IMR-90 (cell line): ENCODE results near the gene PINK1. TPM values are rescaled to one million over a fixed set of nuclear protein-coding genes. Genes with fewer than 3 reads are reported as not detected.
A peak's percentile ranks its signal among the peaks of the same experiment; 100 is the strongest.

Experiments used
- ATAC-seq: fragments of 200-7000 bp; cut with Tn5 transposase; 2 replicates; pipeline ENCODE4 v1.9.1; 2020; ENCODE audit warnings: low read depth, mild to moderate bottlenecking, moderate library complexity
- BruUV-seq: library from RNA; stranded (reverse); fragments of 400-500 nt; replicated peaks from 2 replicates; lab custom pipeline; 2021; lab: Mats Ljungman, UMichigan
- CTCF ChIA-PET: fragments of 300-600 bp; formaldehyde crosslinking; extraction: SDS; loops from one replicate; lab custom pipeline; 2021; ENCODE audit warnings: antibody characterized with exemption; lab: Yijun Ruan, JAX
- POLR2A ChIA-PET: fragments of 300-600 bp; sonication (Branson Sonifier 250); formaldehyde crosslinking; loops from one replicate; lab custom pipeline; 2022; ENCODE audit warnings: antibody characterized with exemption; ENCODE audit not compliant: unreplicated experiment; lab: Charles Lee
- DNase-seq: peaks from one replicate; pipeline ENCODE4 v3.0.0; 2013
- H2AFZ ChIP-seq: replicated peaks from 2 replicates; pipeline ENCODE3; 2013; ENCODE audit warnings: low read length, mild to moderate bottlenecking; ENCODE audit not compliant: poor library complexity
- H2AK5ac ChIP-seq: 2 replicates; pipeline ENCODE4 v1.6.1; 2013; ENCODE audit warnings: low read depth, low read length, inconsistent platforms
- H2AK9ac ChIP-seq: replicated peaks from 2 replicates; pipeline ENCODE3; 2013; ENCODE audit warnings: mild to moderate bottlenecking, low read depth, low read length, moderate library complexity; ENCODE audit not compliant: poor library complexity
- H2BK120ac ChIP-seq: 2 replicates; pipeline ENCODE4 v1.6.1; 2013; ENCODE audit warnings: low read depth, low read length, inconsistent platforms
- H2BK15ac ChIP-seq: 3 replicates; pipeline ENCODE4 v1.6.1; 2013; ENCODE audit warnings: low read depth, low read length, inconsistent platforms
- H2BK20ac ChIP-seq: 2 replicates; pipeline ENCODE4 v1.6.1; 2013; ENCODE audit warnings: low read depth, mild to moderate bottlenecking, inconsistent platforms, low read length, moderate library complexity
- H2BK5ac ChIP-seq: 2 replicates; pipeline ENCODE4 v1.6.1; 2013; ENCODE audit warnings: mild to moderate bottlenecking, low read depth, low read length, inconsistent platforms; ENCODE audit not compliant: poor library complexity, severe bottlenecking
- H3K14ac ChIP-seq: replicated peaks from 2 replicates; pipeline ENCODE4 v1.6.1; 2013; ENCODE audit warnings: low read depth, low read length, inconsistent platforms
- H3K18ac ChIP-seq: 2 replicates; pipeline ENCODE4 v1.6.1; 2013; ENCODE audit warnings: low read depth, low read length, control low read depth
- H3K23ac ChIP-seq: 2 replicates; pipeline ENCODE4 v1.6.1; 2013; ENCODE audit warnings: low read depth, low read length, inconsistent platforms
- H3K27ac ChIP-seq: 2 replicates; pipeline ENCODE4 v1.5.1; 2013; ENCODE audit warnings: mild to moderate bottlenecking, control low read depth, low read length; ENCODE audit not compliant: insufficient read depth
- H3K27me3 ChIP-seq: 2 replicates; pipeline ENCODE4 v1.6.1; 2013; ENCODE audit warnings: low read length; ENCODE audit not compliant: control insufficient read depth, insufficient read depth
- H3K36me3 ChIP-seq: 2 replicates; pipeline ENCODE4 v1.6.1; 2013; ENCODE audit warnings: low read length, mixed read lengths; ENCODE audit not compliant: control insufficient read depth, insufficient read depth
- H3K4ac ChIP-seq: 2 replicates; pipeline ENCODE4 v1.6.1; 2013; ENCODE audit warnings: low read depth, low read length, inconsistent platforms
- H3K4me1 ChIP-seq: 2 replicates; pipeline ENCODE4 v1.6.1; 2013; ENCODE audit warnings: low read length, mixed read lengths; ENCODE audit not compliant: control insufficient read depth, insufficient read depth
- H3K4me2 ChIP-seq: 2 replicates; pipeline ENCODE4 v1.6.1; 2013; ENCODE audit warnings: low read depth, mild to moderate bottlenecking, control low read depth, low read length, moderate library complexity
- H3K4me3 ChIP-seq: 2 replicates; pipeline ENCODE4 v1.5.1; 2013; ENCODE audit warnings: low read depth, mild to moderate bottlenecking, control low read depth, low read length, moderate library complexity; ENCODE audit not compliant: insufficient read depth
- H3K56ac ChIP-seq: 2 replicates; pipeline ENCODE4 v1.6.1; 2013; ENCODE audit warnings: low read length, inconsistent platforms; ENCODE audit not compliant: insufficient read depth; ENCODE audit errors: extremely low read depth
- H3K79me1 ChIP-seq, 2 experiments: 2 replicates each; pipeline ENCODE4 v1.6.1; 2013; ENCODE audit warnings: low read length in 2 of 2, inconsistent platforms in 1 of 2, low read depth in 1 of 2
- H3K9ac ChIP-seq: 2 replicates; pipeline ENCODE4 v1.6.1; 2013; ENCODE audit warnings: low read depth, low read length, control low read depth
- H3K9me1 ChIP-seq: 2 replicates; pipeline ENCODE4 v1.6.1; 2013; ENCODE audit warnings: low read length, inconsistent platforms; ENCODE audit not compliant: insufficient read depth
- H3K9me3 ChIP-seq: 2 replicates; pipeline ENCODE4 v1.6.1; 2013; ENCODE audit warnings: low read length; ENCODE audit not compliant: control insufficient read depth, insufficient read depth
- H4K20me1 ChIP-seq: 2 replicates; pipeline ENCODE4 v1.6.1; 2013; ENCODE audit warnings: low read length, inconsistent platforms; ENCODE audit not compliant: insufficient read depth
- H4K5ac ChIP-seq: 2 replicates; pipeline ENCODE4 v1.6.1; 2013; ENCODE audit warnings: mild to moderate bottlenecking, low read depth, low read length, control low read depth
- H4K8ac ChIP-seq, 2 experiments: 2 replicates each; pipeline ENCODE4 v1.6.1; 2013; ENCODE audit warnings: low read depth in 2 of 2, low read length in 2 of 2, control low read depth in 1 of 2, inconsistent platforms in 1 of 2
- H4K91ac ChIP-seq: 2 replicates; pipeline ENCODE4 v1.6.1; 2013; ENCODE audit warnings: low read depth, low read length, inconsistent platforms; ENCODE audit not compliant: insufficient read depth
- MAZ ChIP-seq: IDR thresholded peaks from 2 replicates; pipeline ENCODE4 v1.6.1; 2012; ENCODE audit warnings: low read depth, mild to moderate bottlenecking, low read length, improper control_type of control experiment, moderate library complexity, borderline replicate concordance
- WGBS, 2 experiments: methylation state at CpG; one replicate each; pipeline versions ENCODE4 v1.1.5 to v1.1.7; 2013; ENCODE audit warnings: missing lambda C conversion rate in 2 of 2; ENCODE audit not compliant: insufficient read length in 1 of 2; ENCODE audit errors: extremely low coverage in 2 of 2; 5-methylcytosine and 5-hydroxymethylcytosine counted together
- dilution Hi-C: fragments of 300-500 bp; cut with HindIII; formaldehyde crosslinking; loops from one replicate; pipeline ENCODE4 v1.14.3; 2018; ENCODE audit warnings: low sequenced_read_pairs; ENCODE audit not compliant: unreplicated experiment
- in situ Hi-C: fragments of 300-500 bp; cut with MboI; formaldehyde crosslinking; loops from 3 replicates; pipeline ENCODE4 v1.14.3; 2019; ENCODE audit warnings: low sequenced_read_pairs, inconsistent platforms, mixed read lengths
- intact Hi-C: fragments of 100-400 bp; cut with micrococcal nuclease; formaldehyde crosslinking; loops from 2 replicates; pipeline ENCODE4 v1.10.0; 2022
- polyA plus RNA-seq, 3 experiments: library from polyadenylated mRNA; depleted of rRNA; stranded (reverse); fragments of >200 nt; gene quantifications; 2 replicates each; pipeline ENCODE4 v1.2.3, GENCODE V29; 2012; ENCODE audit warnings: low replicate concordance in 1 of 3
- total RNA-seq: library from RNA; depleted of rRNA; stranded (reverse); fragments of >200 nt; gene quantifications from 2 replicates; pipeline ENCODE4 v1.2.3, GENCODE V29; 2012

Gene PINK1
- total and polyA plus RNA-seq, 2 of the 4 experiments (the other 2 are of a cell fraction), result 52.9 to 55.2 TPM

DNA sequence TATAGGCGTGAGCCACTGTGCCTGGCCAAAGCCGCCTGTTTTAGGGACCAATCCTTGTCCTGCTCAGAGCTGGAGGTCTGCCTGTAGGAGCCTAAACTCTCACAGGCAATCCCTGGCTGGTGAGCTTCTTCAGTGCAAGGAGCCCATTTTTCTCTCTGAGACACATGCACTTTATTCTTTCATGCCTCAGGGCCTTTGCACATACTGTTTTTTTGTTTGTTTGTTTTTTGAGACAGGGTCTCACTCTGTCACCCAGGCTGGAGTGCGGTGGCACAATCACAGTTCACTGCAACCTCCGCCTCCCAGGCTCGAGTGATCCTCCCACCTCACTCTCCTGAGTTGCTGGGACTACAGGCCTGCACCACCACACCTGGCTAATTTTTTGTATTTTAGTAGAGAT is 21.6 kb upstream of the PINK1 start:
- Histone ChIP-seq H2BK120ac (no peak overlapping the region), H3K36me3 (no peaks in the 10 kb centered on the region), H4K5ac (no peak overlapping the region), H4K8ac (no peak overlapping the region), H4K20me1 (no peaks in the 10 kb centered on the region), H3K14ac (no peak overlapping the region), H3K27me3 (no peaks in the 10 kb centered on the region), H3K4me3 (no peak overlapping the region), H3K56ac (no peak overlapping the region), H3K4ac (no peak overlapping the region; the same call in 1 of the 2 replicates), H2AFZ (no peak overlapping the region), H3K4me1 (peaks cover 15% of the 10 kb centered on the region), H3K79me1 (no peaks in the 10 kb centered on the region), H3K9ac (no peak overlapping the region), H2BK5ac (no peak overlapping the region), H2AK9ac (peak overlapping the region; percentile 34), H3K4me2 (no peak overlapping the region), H3K27ac (no peak overlapping the region), H3K9me3 (no peaks in the 10 kb centered on the region), H2AK5ac (no peak overlapping the region), H2BK20ac (no peak overlapping the region), H4K91ac (no peak overlapping the region), H2BK15ac (no peak overlapping the region), H3K18ac (no peak overlapping the region), H3K23ac (no peak overlapping the region), H3K9me1 (peaks cover 10% of the 10 kb centered on the region)
- in situ Hi-C loops (no loop called here), dilution Hi-C loops (no loop called here), intact Hi-C loops (no loop called here)
- DNase-seq (no peak), ATAC-seq (no peak)
- BruUV-seq, result no TSS peak
- POLR2A ChIA-PET, result no interaction called here
- WGBS, 2 experiments, result 100% methylated on average over 1 of the region's 5 CpGs; no CpG with 5 or more reads in 1 of the 2 experiments
- TF ChIP-seq MAZ, result no peak
- CTCF ChIA-PET, result no interaction called here
